ENCODE results near the gene KSR2. TPM values are rescaled to one million over a fixed set of nuclear protein-coding genes. Genes with fewer than 3 reads are reported as not detected.

Gene KSR2
- total and polyA plus RNA-seq, 2 of the 4 experiments (the other 2 are of a cell fraction), result not detected

DNA sequence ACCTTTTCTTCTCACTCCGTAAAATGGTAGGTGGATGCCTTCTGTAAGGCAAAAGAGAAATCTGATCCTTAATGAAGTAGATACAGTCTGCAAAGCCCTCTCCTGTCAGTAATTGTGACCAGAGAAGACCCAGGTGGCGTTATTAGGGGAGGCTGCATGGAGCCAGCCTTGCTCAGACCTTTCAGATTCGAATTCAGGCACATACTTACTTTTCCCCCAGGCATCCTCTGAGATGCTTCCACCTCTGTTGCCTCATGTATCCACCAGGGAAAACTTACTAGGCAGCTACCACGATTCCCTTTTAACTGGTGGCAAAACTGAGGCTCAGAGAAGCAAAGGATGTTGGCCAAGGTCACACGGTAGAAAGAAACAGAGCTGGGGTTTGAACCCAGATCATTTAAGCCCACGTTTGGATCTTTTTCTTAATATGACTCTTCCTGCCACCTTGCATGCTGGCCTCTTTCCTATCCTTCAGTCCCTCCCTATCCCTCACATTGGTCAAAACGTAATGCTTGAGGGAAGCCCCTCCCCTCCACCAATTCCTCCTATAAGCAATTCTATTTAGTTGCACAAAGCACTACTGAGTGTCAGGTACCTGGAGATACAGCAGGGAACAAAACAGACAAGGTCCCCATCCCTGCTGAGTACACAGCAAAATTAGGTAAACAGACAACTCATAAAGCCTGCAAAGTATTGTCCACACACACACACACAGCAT lies 179.4 kb downstream of the KSR2 start:
- no peak overlapping the region for H4K8ac ChIP-seq (ENCODE audit: low read depth in 2 of 2, low read length in 2 of 2)
- ATAC-seq (ENCODE audit: low read depth) (no peak), DNase-seq (no peak)
- dilution Hi-C loops (cut with HindIII; ENCODE audit: low sequenced_read_pairs, unreplicated experiment) (no loop called here), in situ Hi-C loops (cut with MboI; ENCODE audit: low sequenced_read_pairs) (no loop called here), intact Hi-C loops (cut with micrococcal nuclease) (no loop called here)
- no peaks in the 10 kb centered on the region for H3K9me1 ChIP-seq (ENCODE audit: insufficient read depth, low read length)
- no peak overlapping the region for H3K56ac ChIP-seq (ENCODE audit: extremely low read depth, insufficient read depth, low read length)
- H3K4me1 ChIP-seq (ENCODE audit: control insufficient read depth, insufficient read depth, low read length), result no peaks in the 10 kb centered on the region
- H3K79me1 ChIP-seq (ENCODE audit: low read depth in 1 of 2, low read length in 2 of 2), result no peaks in the 10 kb centered on the region
- H3K4me2 ChIP-seq (ENCODE audit: low read depth, low read length), result no peak overlapping the region
- no peak overlapping the region for H3K14ac ChIP-seq (replicated peaks; ENCODE audit: low read depth, low read length)
- H4K91ac ChIP-seq (ENCODE audit: insufficient read depth, low read depth, low read length), result no peak overlapping the region
- peaks cover 29% of the 10 kb centered on the region for H3K9me3 ChIP-seq (ENCODE audit: control insufficient read depth, insufficient read depth, low read length)
- no peak overlapping the region for H2BK20ac ChIP-seq (ENCODE audit: low read depth, low read length)
- no peak overlapping the region for H3K4ac ChIP-seq (ENCODE audit: low read depth, low read length)
- no peak overlapping the region for H2AK9ac ChIP-seq (replicated peaks; ENCODE audit: low read depth, low read length, poor library complexity)
- no peaks in the 10 kb centered on the region for H3K36me3 ChIP-seq (ENCODE audit: control insufficient read depth, insufficient read depth, low read length)
- H3K4me3 ChIP-seq (ENCODE audit: insufficient read depth, low read depth, low read length), result no peak overlapping the region
- no peak overlapping the region for H2BK5ac ChIP-seq (ENCODE audit: low read depth, low read length, poor library complexity, severe bottlenecking)
- H4K20me1 ChIP-seq (ENCODE audit: insufficient read depth, low read length), result no peaks in the 10 kb centered on the region
- no TSS peak for BruUV-seq (replicated peaks)
- H3K23ac ChIP-seq (ENCODE audit: low read depth, low read length), result no peak overlapping the region
- H2BK15ac ChIP-seq (ENCODE audit: low read depth, low read length), result no peak overlapping the region
- ChIA-PET POLR2A (ENCODE audit: unreplicated experiment) (no interaction called here), CTCF (no interaction called here)
- no peak overlapping the region for H3K27ac ChIP-seq (ENCODE audit: insufficient read depth, low read length)
- no peak overlapping the region for H2AK5ac ChIP-seq (ENCODE audit: low read depth, low read length)
- no peak overlapping the region for H2AFZ ChIP-seq (replicated peaks; ENCODE audit: low read length, poor library complexity)
- no peak overlapping the region for H3K18ac ChIP-seq (ENCODE audit: low read depth, low read length)
- H3K27me3 ChIP-seq (ENCODE audit: control insufficient read depth, insufficient read depth, low read length), result no peaks in the 10 kb centered on the region
- TF ChIP-seq RFX5 (IDR thresholded peaks at IDR 0.05; ENCODE audit: low read depth, low read length) (no peak), MAFK (IDR thresholded peaks at IDR 0.05; ENCODE audit: low read depth, low read length) (no peak), MAZ (IDR thresholded peaks at IDR 0.05; ENCODE audit: borderline replicate concordance, low read depth, low read length) (no peak), RAD21 (IDR thresholded peaks at IDR 0.05; ENCODE audit: low read length) (no peak), NFE2L2 (IDR thresholded peaks at IDR 0.05; ENCODE audit: low read depth, low read length) (no peak), FOS (IDR thresholded peaks at IDR 0.05; ENCODE audit: low read depth, low read length) (no peak), MXI1 (IDR thresholded peaks at IDR 0.05; ENCODE audit: borderline replicate concordance, low read depth, low read length) (no peak), BHLHE40 (IDR thresholded peaks at IDR 0.05; ENCODE audit: low read depth, low read length) (no peak), CHD1 (IDR thresholded peaks at IDR 0.05; ENCODE audit: low read depth, low read length) (no peak), SMC3 (IDR thresholded peaks at IDR 0.05; ENCODE audit: low read depth, low read length) (no peak), CTCF (conservative IDR thresholded peaks at IDR 0.05; ENCODE audit: low read depth, low read length) (no peak), RCOR1 (IDR thresholded peaks at IDR 0.05; ENCODE audit: insufficient replicate concordance, low read length) (no peak), CEBPB (IDR thresholded peaks at IDR 0.05; ENCODE audit: low read depth, low read length) (no peak), ELK1 (IDR thresholded peaks at IDR 0.05; ENCODE audit: borderline replicate concordance, low read depth, low read length) (no peak), POLR2A (IDR thresholded peaks at IDR 0.05; ENCODE audit: low read depth, low read length) (no peak)
- TF ChIP-seq, protein P1, sequence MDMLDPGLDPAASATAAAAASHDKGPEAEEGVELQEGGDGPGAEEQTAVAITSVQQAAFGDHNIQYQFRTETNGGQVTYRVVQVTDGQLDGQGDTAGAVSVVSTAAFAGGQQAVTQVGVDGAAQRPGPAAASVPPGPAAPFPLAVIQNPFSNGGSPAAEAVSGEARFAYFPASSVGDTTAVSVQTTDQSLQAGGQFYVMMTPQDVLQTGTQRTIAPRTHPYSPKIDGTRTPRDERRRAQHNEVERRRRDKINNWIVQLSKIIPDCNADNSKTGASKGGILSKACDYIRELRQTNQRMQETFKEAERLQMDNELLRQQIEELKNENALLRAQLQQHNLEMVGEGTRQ (IDR thresholded peaks at IDR 0.05; ENCODE audit: low read depth, low read length), result no peak
- no peak overlapping the region for H3K9ac ChIP-seq (ENCODE audit: low read depth, low read length)
- 30% methylated on average over 3 of the region's 7 CpGs; no CpG with 5 or more reads in 1 of the 2 experiments for WGBS, 2 experiments (ENCODE audit: extremely low coverage in 2 of 2, insufficient read length in 1 of 2)
- H4K5ac ChIP-seq (ENCODE audit: low read depth, low read length), result no peak overlapping the region
- no peak overlapping the region for H2BK120ac ChIP-seq (ENCODE audit: low read depth, low read length)

Data from IMR-90 (cell line).